Lower lobe of right lung (tissue), 2 donors: Measurements from ENCODE around the gene USP5. TPM values are rescaled to one million over a fixed set of nuclear protein-coding genes. Genes with fewer than 3 reads are reported as not detected.

ENCODE experiments used
- ATAC-seq, 2 donors: fragments of 200-7000 bp; cut with Tn5 transposase; one replicate each; pipeline ENCODE4 v1.9.1; 2020 to 2022; ENCODE audit warnings: mild to moderate bottlenecking in 2 of 2, moderate library complexity in 2 of 2
- DNase-seq: peaks from one replicate; pipeline ENCODE4 v3.0.0-alpha.2; 2020
- H3K27ac ChIP-seq: fragments of 200-600 bp; one replicate; pipeline ENCODE4 v1.8.0; 2022
- H3K27me3 ChIP-seq: fragments of 200-600 bp; one replicate; pipeline ENCODE4 v1.8.0; 2022; ENCODE audit warnings: low read depth
- H3K36me3 ChIP-seq: fragments of 200-600 bp; one replicate; pipeline ENCODE4 v1.8.0; 2022; ENCODE audit warnings: mild to moderate bottlenecking
- H3K4me1 ChIP-seq: fragments of 200-600 bp; one replicate; pipeline ENCODE4 v1.8.0; 2022
- H3K4me3 ChIP-seq: fragments of 200-600 bp; one replicate; pipeline ENCODE4 v1.8.0; 2022; ENCODE audit warnings: mild to moderate bottlenecking
- H3K9me3 ChIP-seq: fragments of 200-600 bp; one replicate; pipeline ENCODE4 v1.8.0; 2022
- intact Hi-C: fragments of 100-400 bp; cut with DNase I; formaldehyde crosslinking; loops from one replicate; pipeline ENCODE4 v1.11.0; 2022
- total RNA-seq: library from RNA; stranded (reverse); fragmentation: NEBNext Ultra II Directional; extraction: Animal tissue kit (Norgen Biotek cat#: 25700); gene quantifications from one replicate; pipeline ENCODE4 v1.2.1, GENCODE V29; 2021
- TF ChIP-seq, protein P1 (sequence below): fragments of 200-600 bp; IDR thresholded peaks from one replicate; pipeline ENCODE4 v1.8.0; 2022; ENCODE audit warnings: antibody characterized with exemption, mild to moderate bottlenecking
- donor health status: DM: no; HTN: yes; CAD: no; lungs with severe emphysema.

USP5 gene
- total RNA-seq, 1 donor from 2014 or later = 58.6 TPM

DNA sequence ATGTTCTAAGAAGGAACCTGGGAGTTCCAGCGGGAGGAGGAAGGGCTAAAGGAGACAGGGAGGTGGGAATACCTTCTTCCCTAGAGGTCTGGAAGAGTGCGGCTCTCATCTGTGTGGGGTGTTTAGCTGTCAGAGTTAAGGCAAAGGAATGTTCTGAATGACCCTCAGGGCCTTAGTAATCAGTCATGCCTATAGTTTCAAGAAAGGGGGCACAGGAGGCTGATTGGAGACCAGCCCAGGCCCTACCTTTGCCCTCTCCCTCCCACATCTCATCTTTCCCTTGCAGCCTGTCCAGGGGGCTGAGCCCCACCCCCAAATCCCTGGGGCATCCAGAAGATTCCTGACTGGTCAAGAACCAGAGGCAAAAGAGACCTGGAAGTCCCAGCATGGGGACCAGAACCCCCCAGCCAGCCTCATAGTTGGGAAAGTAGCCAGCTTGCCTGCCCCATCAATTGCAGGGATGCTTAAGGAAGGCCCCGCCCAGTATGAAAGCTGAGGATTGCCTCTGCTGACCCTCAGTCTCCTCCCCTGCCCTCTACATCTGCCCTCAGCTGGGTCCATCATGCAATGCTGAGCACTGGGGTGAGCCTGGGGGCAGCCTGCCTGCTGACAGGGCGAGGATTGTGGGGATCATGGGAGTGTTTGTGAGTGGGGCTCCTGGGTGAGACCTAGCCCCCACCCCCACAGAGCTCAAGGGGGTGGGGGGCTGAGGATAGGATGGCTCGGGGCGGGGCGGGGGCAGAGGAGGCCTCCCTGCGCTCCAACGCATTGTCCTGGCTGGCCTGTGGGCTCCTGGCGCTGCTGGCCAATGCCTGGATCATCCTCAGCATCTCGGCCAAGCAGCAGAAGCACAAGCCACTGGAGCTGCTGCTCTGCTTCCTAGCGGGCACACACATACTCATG, 28.5 kb upstream of the USP5 start:
- peaks cover 27% of the 10 kb centered on the region for H3K27me3 ChIP-seq
- H3K9me3 ChIP-seq = no peaks in the 10 kb centered on the region
- peaks cover 14% of the 10 kb centered on the region for H3K4me1 ChIP-seq
- intact Hi-C loops = no loop called here
- no peak overlapping the region for H3K27ac ChIP-seq
- ATAC-seq (no peak), DNase-seq (no peak)
- H3K36me3 ChIP-seq = no peaks in the 10 kb centered on the region
- H3K4me3 ChIP-seq = no peak overlapping the region
- TF ChIP-seq, protein P1, sequence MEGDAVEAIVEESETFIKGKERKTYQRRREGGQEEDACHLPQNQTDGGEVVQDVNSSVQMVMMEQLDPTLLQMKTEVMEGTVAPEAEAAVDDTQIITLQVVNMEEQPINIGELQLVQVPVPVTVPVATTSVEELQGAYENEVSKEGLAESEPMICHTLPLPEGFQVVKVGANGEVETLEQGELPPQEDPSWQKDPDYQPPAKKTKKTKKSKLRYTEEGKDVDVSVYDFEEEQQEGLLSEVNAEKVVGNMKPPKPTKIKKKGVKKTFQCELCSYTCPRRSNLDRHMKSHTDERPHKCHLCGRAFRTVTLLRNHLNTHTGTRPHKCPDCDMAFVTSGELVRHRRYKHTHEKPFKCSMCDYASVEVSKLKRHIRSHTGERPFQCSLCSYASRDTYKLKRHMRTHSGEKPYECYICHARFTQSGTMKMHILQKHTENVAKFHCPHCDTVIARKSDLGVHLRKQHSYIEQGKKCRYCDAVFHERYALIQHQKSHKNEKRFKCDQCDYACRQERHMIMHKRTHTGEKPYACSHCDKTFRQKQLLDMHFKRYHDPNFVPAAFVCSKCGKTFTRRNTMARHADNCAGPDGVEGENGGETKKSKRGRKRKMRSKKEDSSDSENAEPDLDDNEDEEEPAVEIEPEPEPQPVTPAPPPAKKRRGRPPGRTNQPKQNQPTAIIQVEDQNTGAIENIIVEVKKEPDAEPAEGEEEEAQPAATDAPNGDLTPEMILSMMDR = no peak

GRCh38 chr12:6824085-6824775, 27.7 kb upstream of the USP5 start:
- Histone ChIP-seq H3K36me3 (no peaks in the 10 kb centered on the region), H3K27ac (no peak overlapping the region), H3K27me3 (peaks cover 30% of the 10 kb centered on the region), H3K4me1 (peaks cover 21% of the 10 kb centered on the region), H3K9me3 (no peaks in the 10 kb centered on the region), H3K4me3 (no peak overlapping the region)
- TF ChIP-seq, protein P1 = no peak
- ATAC-seq (no peak), DNase-seq (no peak)
- intact Hi-C loops = no loop called here

GRCh38 chr12:6824901-6825381, 27.0 kb upstream of the USP5 start:
- DNase-seq = no peak
- Histone ChIP-seq H3K4me1 (peaks cover 24% of the 10 kb centered on the region), H3K9me3 (no peaks in the 10 kb centered on the region), H3K36me3 (no peaks in the 10 kb centered on the region), H3K4me3 (no peak overlapping the region), H3K27ac (no peak overlapping the region), H3K27me3 (peaks cover 37% of the 10 kb centered on the region)
- no peak for ATAC-seq
- TF ChIP-seq, protein P1 = no peak
- intact Hi-C loops = no loop called here

GRCh38 chr12:6825398-6826124, 26.4 kb upstream of the USP5 start:
- peaks cover 41% of the 10 kb centered on the region for H3K27me3 ChIP-seq
- peaks cover 24% of the 10 kb centered on the region for H3K4me1 ChIP-seq
- no peaks in the 10 kb centered on the region for H3K36me3 ChIP-seq
- TF ChIP-seq, protein P1 = peak; percentile 95
- no peaks in the 10 kb centered on the region for H3K9me3 ChIP-seq
- no peak overlapping the region for H3K4me3 ChIP-seq
- DNase-seq = peak; percentile 85
- H3K27ac ChIP-seq = no peak overlapping the region
- peak; percentile 75 to 78 for ATAC-seq
- intact Hi-C loops = no loop called here

DNA sequence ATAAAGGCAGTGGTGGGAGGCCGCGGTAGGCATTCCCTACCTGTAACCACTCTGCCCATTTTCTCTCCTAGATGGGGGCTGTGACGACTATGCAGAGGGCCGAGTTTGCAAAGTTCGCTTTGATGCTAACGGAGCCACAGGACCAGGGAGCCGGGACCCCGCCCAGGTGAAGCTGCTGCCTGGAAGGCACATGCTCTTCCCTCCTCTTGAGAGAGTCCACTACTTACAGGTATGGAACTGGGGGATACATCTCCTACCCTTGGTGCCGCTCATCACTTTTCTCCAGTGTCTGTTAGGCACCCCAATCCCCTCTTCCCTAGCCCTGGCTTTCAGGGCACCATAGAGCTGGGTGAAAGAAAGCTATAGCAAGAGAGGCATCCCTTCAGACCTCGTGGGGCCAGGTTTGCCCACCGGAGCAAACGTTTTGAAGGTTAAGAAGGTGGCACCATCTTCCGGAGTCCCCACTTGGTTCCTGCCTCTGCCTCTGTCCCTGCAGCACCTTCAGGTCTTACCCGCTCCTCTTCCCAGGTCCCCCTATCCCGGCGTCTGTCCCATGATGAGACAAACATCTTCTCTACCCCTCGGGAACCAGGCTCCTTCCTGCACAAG, 25.7 kb upstream of the USP5 start:
- intact Hi-C loops = no loop called here
- TF ChIP-seq, protein P1 = no peak
- no peaks in the 10 kb centered on the region for H3K36me3 ChIP-seq
- no peaks in the 10 kb centered on the region for H3K9me3 ChIP-seq
- no peak overlapping the region for H3K27ac ChIP-seq
- no peak for ATAC-seq
- H3K27me3 ChIP-seq = peaks cover 41% of the 10 kb centered on the region
- H3K4me1 ChIP-seq = peaks cover 24% of the 10 kb centered on the region
- no peak overlapping the region for H3K4me3 ChIP-seq
- DNase-seq = no peak
